Measurements from ENCODE around the gene RAB19. TPM values are rescaled to one million over a fixed set of nuclear protein-coding genes. Genes with fewer than 3 reads are reported as not detected.

The RAB19 gene
- total RNA-seq, 1 experiment from 2014 or later = 1.3 TPM

- H4K20me1 ChIP-seq (ENCODE audit: low read length) = peaks cover 9% of the 10 kb centered on the region
- no peak overlapping the region for H2AFZ ChIP-seq (ENCODE audit: low read length)
- no peak overlapping the region for H3K4me2 ChIP-seq (ENCODE audit: low read length)
- no peak overlapping the region for H3K27ac ChIP-seq (ENCODE audit: low read length)
- peaks cover 27% of the 10 kb centered on the region for H3K4me1 ChIP-seq (ENCODE audit: insufficient read depth, low read length)
- H3K36me3 ChIP-seq (ENCODE audit: low read depth, low read length) = no peaks in the 10 kb centered on the region
- H3K9ac ChIP-seq (ENCODE audit: low read length) = no peak overlapping the region
- BruUV-seq (replicated peaks) = no TSS peak
- no peak for TF ChIP-seq CTCF (conservative IDR thresholded peaks at IDR 0.05; ENCODE audit: low read depth, low read length)
- TF ChIP-seq EZH2 (IDR thresholded peaks at IDR 0.05; ENCODE audit: low read length, unreplicated experiment) = no peak
- TF ChIP-seq EZH2phosphoT487 (IDR thresholded peaks at IDR 0.05; ENCODE audit: borderline replicate concordance, low read length) = no peak
- CTCF ChIA-PET = no interaction called here
- H3K79me2 ChIP-seq (ENCODE audit: low read length) = peaks cover 26% of the 10 kb centered on the region
- no peak overlapping the region for H3K4me3 ChIP-seq (ENCODE audit: low read length)
- POLR2A ChIA-PET (ENCODE audit: unreplicated experiment) = no interaction called here
- H3K9me3 ChIP-seq (ENCODE audit: low read length) = no peaks in the 10 kb centered on the region
- intact Hi-C loops (cut with micrococcal nuclease) = loop anchor here (5.0 kb wide), 1 partner anchor 77 kb away; the partner anchor contains the start of gene MKRN1
- no peaks in the 10 kb centered on the region for H3K27me3 ChIP-seq (ENCODE audit: low read length)
- DNase-seq = no peak
- ATAC-seq = no peak
- H3K9me2 ChIP-seq (replicated peaks; ENCODE audit: low read length) = no peaks in the 10 kb centered on the region
- no peaks in the 10 kb centered on the region for H3F3A ChIP-seq (ENCODE audit: low read length, unreplicated experiment)
Measured at GRCh38 chr7:140400381-140400780, 3.5 kb upstream of the RAB19 start.

- no peaks in the 10 kb centered on the region for H3K9me2 ChIP-seq (replicated peaks; ENCODE audit: low read length)
- H3K4me3 ChIP-seq (ENCODE audit: low read length) = no peak overlapping the region
- H3K36me3 ChIP-seq (ENCODE audit: low read depth, low read length) = no peaks in the 10 kb centered on the region
- intact Hi-C loops (cut with micrococcal nuclease) = loop anchor here (1.0 to 5.0 kb wide), 2 partner anchors 75 to 227 kb away; partner anchors contain the start of gene MKRN1
- H2AFZ ChIP-seq (ENCODE audit: low read length) = no peak overlapping the region
- DNase-seq = peak; percentile 65
- H3K9me3 ChIP-seq (ENCODE audit: low read length) = no peaks in the 10 kb centered on the region
- peak; percentile 8 for ATAC-seq
- H3K27ac ChIP-seq (ENCODE audit: low read length) = no peak overlapping the region
- no peaks in the 10 kb centered on the region for H3F3A ChIP-seq (ENCODE audit: low read length, unreplicated experiment)
- POLR2A ChIA-PET (ENCODE audit: unreplicated experiment) = no interaction called here
- peaks cover 15% of the 10 kb centered on the region for H3K4me1 ChIP-seq (ENCODE audit: insufficient read depth, low read length)
- TF ChIP-seq CTCF (conservative IDR thresholded peaks at IDR 0.05; ENCODE audit: low read depth, low read length) = no peak
- TF ChIP-seq EZH2 (IDR thresholded peaks at IDR 0.05; ENCODE audit: low read length, unreplicated experiment) = no peak
- TF ChIP-seq EZH2phosphoT487 (IDR thresholded peaks at IDR 0.05; ENCODE audit: borderline replicate concordance, low read length) = no peak
- H3K27me3 ChIP-seq (ENCODE audit: low read length) = no peaks in the 10 kb centered on the region
- H3K79me2 ChIP-seq (ENCODE audit: low read length) = peaks cover 9% of the 10 kb centered on the region
- no TSS peak for BruUV-seq (replicated peaks)
- H4K20me1 ChIP-seq (ENCODE audit: low read length) = 0 out of 2 replicates have a peak, but pooled peaks cover 2% of the 10 kb centered on the region
- peak overlapping the region; percentile 48 for H3K4me2 ChIP-seq (ENCODE audit: low read length)
- H3K9ac ChIP-seq (ENCODE audit: low read length) = no peak overlapping the region
- CTCF ChIA-PET = no interaction called here
Measured at GRCh38 chr7:140402178-140402835, 1.6 kb upstream of the RAB19 start.

- Histone ChIP-seq H3K9me3 (ENCODE audit: low read length) (no peaks in the 10 kb centered on the region), H3K4me1 (ENCODE audit: insufficient read depth, low read length) (peaks cover 15% of the 10 kb centered on the region), H3K36me3 (ENCODE audit: low read depth, low read length) (no peaks in the 10 kb centered on the region), H3K27me3 (ENCODE audit: low read length) (no peaks in the 10 kb centered on the region), H3F3A (ENCODE audit: low read length, unreplicated experiment) (no peaks in the 10 kb centered on the region), H2AFZ (ENCODE audit: low read length) (peak overlapping the region; percentile 98), H4K20me1 (ENCODE audit: low read length) (no peaks in the 10 kb centered on the region), H3K9ac (ENCODE audit: low read length) (no peak overlapping the region), H3K9me2 (replicated peaks; ENCODE audit: low read length) (no peaks in the 10 kb centered on the region), H3K4me2 (ENCODE audit: low read length) (peak overlapping the region; percentile 90), H3K4me3 (ENCODE audit: low read length) (peak overlapping the region; percentile 91), H3K79me2 (ENCODE audit: low read length) (no peaks in the 10 kb centered on the region), H3K27ac (ENCODE audit: low read length) (no peak overlapping the region)
- CTCF ChIA-PET = no interaction called here
- intact Hi-C loops (cut with micrococcal nuclease) = loop anchor here (5.0 kb wide), 1 partner anchor 73 kb away; the partner anchor contains the start of gene MKRN1
- no peak for TF ChIP-seq CTCF (conservative IDR thresholded peaks at IDR 0.05; ENCODE audit: low read depth, low read length)
- POLR2A ChIA-PET (ENCODE audit: unreplicated experiment) = interaction anchor here (0.5 kb wide), 1 partner anchor 99 kb away, joined by 6 read pairs; no protein-coding TSS in a partner anchor
- DNase-seq = peak; percentile 5
- peak; percentile 9 for ATAC-seq
- no TSS peak for BruUV-seq (replicated peaks)
Measured at GRCh38 chr7:140404565-140405065, 757 bp downstream of the RAB19 start.
